ENCODE measurements around the gene PCSK4. TPM values are rescaled to one million over a fixed set of nuclear protein-coding genes. Genes with fewer than 3 reads are reported as not detected.
A peak's percentile ranks its signal among the peaks of the same experiment; 100 is the strongest.

PCSK4 gene
- total RNA-seq, 1 donor from 2014 or later = 8.4 TPM

DNA sequence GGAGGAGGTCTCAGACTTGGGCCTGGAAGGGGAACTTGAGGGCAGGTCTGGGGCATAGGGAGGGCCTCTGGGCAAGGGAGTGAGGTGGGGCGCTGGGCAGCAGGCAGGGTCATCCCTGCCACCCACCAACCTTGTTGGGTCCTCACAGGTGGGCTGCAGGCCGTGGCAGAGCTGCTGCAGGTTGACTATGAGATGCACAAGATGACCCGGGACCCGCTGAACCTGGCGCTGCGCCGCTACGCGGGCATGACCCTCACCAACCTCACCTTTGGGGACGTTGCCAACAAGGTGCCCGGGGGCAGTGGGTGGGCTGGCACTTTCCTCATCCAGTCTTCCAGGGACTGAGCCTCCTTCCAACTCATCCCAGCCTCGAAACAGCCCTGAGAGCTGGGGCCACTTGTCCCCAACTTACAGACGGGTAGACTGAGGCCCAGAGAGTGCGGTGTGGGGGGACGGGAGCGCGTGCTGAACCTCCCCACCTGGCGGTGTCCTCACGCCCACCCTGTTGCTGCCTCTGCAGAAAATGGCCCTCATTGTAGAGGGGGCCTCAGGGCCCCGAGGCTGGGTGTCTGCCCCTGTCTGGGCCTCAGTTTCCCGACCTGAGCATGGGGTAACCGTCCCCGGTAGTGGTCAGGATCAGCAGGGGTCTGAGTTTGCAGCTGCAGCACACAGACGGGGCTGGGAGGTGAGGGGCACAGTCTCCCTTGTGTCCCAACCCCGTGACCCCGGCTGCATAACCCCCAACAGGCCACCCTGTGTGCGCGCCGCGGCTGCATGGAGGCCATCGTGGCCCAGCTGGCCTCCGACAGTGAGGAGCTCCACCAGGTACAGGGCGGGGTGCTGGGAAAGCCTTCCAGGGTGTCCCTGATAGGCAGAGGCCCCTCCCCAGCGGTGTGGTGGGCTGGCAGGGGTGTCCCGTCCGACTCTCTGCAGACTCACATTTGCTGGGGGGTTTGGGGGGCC, 29.8 kb downstream of the PCSK4 start:
- no peak overlapping the region for H3K27ac Mint-ChIP-seq (ENCODE audit: unreplicated experiment)
- H3K9me3 Mint-ChIP-seq (ENCODE audit: unreplicated experiment) = no peaks in the 10 kb centered on the region
- H3K36me3 Mint-ChIP-seq (ENCODE audit: low read depth, unreplicated experiment) = no peaks in the 10 kb centered on the region
- TF ChIP-seq, protein P1, sequence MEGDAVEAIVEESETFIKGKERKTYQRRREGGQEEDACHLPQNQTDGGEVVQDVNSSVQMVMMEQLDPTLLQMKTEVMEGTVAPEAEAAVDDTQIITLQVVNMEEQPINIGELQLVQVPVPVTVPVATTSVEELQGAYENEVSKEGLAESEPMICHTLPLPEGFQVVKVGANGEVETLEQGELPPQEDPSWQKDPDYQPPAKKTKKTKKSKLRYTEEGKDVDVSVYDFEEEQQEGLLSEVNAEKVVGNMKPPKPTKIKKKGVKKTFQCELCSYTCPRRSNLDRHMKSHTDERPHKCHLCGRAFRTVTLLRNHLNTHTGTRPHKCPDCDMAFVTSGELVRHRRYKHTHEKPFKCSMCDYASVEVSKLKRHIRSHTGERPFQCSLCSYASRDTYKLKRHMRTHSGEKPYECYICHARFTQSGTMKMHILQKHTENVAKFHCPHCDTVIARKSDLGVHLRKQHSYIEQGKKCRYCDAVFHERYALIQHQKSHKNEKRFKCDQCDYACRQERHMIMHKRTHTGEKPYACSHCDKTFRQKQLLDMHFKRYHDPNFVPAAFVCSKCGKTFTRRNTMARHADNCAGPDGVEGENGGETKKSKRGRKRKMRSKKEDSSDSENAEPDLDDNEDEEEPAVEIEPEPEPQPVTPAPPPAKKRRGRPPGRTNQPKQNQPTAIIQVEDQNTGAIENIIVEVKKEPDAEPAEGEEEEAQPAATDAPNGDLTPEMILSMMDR (IDR thresholded peaks at IDR 0.05; ENCODE audit: unreplicated experiment) = no peak
- H3K4me3 Mint-ChIP-seq (ENCODE audit: unreplicated experiment) = no peak overlapping the region
- peaks cover 15% of the 10 kb centered on the region for H3K27me3 Mint-ChIP-seq (ENCODE audit: unreplicated experiment)
- no peaks in the 10 kb centered on the region for H3K4me1 Mint-ChIP-seq (ENCODE audit: unreplicated experiment)
- no peak for DNase-seq (ENCODE audit: low spot score)

DNA sequence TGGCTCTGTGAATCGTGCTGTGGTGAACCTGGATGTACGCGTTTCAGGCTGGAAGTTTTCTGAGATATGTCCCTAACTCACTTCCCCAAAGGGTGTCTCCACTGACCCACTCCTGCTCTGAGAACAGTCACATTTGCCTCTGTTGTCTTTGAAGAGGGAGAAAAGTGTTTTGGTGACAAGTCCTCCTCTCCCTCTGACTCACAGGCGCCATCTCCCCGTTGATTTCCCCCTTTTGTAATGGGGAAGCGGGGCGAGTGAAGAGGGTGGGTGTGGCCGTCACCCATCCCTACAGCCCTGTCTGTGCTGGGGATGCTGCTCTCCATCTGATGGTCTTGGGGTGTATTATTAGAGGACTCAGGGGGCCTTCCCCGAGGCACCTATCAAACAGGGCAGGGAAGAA, 30.7 kb downstream of the PCSK4 start:
- Mint-ChIP-seq H3K4me3 (ENCODE audit: unreplicated experiment) (no peak overlapping the region), H3K27ac (ENCODE audit: unreplicated experiment) (no peak overlapping the region), H3K36me3 (ENCODE audit: low read depth, unreplicated experiment) (no peaks in the 10 kb centered on the region), H3K27me3 (ENCODE audit: unreplicated experiment) (peaks cover 14% of the 10 kb centered on the region), H3K9me3 (ENCODE audit: unreplicated experiment) (no peaks in the 10 kb centered on the region), H3K4me1 (ENCODE audit: unreplicated experiment) (no peaks in the 10 kb centered on the region)
- TF ChIP-seq, protein P1 (IDR thresholded peaks at IDR 0.05; ENCODE audit: unreplicated experiment) = no peak
- no peak for DNase-seq (ENCODE audit: low spot score)

DNA sequence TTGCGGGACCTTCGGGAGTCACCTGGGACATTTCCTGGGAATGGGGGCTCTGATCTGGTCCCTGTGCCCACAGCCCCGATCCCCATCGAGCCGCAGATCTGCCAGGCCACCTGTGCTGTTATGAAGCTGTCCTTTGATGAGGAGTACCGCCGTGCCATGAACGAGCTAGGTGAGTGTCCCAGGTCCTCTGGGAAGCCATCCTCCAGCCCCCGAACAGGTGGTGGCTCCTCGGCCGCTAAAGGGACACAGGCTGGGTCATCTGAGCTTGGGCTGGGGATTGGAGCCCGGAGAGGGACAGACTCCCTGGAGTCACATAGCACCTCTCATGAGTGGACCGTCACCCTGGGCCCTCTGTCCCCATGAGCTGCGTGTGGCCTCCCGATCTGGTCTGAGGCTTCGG, 32.3 kb downstream of the PCSK4 start:
- DNase-seq (ENCODE audit: low spot score) = no peak
- H3K27me3 Mint-ChIP-seq (ENCODE audit: unreplicated experiment) = peaks cover 14% of the 10 kb centered on the region
- TF ChIP-seq, protein P1 (IDR thresholded peaks at IDR 0.05; ENCODE audit: unreplicated experiment) = no peak
- no peak overlapping the region for H3K4me3 Mint-ChIP-seq (ENCODE audit: unreplicated experiment)
- H3K4me1 Mint-ChIP-seq (ENCODE audit: unreplicated experiment) = no peaks in the 10 kb centered on the region
- no peaks in the 10 kb centered on the region for H3K9me3 Mint-ChIP-seq (ENCODE audit: unreplicated experiment)
- H3K36me3 Mint-ChIP-seq (ENCODE audit: low read depth, unreplicated experiment) = no peaks in the 10 kb centered on the region
- no peak overlapping the region for H3K27ac Mint-ChIP-seq (ENCODE audit: unreplicated experiment)

DNA sequence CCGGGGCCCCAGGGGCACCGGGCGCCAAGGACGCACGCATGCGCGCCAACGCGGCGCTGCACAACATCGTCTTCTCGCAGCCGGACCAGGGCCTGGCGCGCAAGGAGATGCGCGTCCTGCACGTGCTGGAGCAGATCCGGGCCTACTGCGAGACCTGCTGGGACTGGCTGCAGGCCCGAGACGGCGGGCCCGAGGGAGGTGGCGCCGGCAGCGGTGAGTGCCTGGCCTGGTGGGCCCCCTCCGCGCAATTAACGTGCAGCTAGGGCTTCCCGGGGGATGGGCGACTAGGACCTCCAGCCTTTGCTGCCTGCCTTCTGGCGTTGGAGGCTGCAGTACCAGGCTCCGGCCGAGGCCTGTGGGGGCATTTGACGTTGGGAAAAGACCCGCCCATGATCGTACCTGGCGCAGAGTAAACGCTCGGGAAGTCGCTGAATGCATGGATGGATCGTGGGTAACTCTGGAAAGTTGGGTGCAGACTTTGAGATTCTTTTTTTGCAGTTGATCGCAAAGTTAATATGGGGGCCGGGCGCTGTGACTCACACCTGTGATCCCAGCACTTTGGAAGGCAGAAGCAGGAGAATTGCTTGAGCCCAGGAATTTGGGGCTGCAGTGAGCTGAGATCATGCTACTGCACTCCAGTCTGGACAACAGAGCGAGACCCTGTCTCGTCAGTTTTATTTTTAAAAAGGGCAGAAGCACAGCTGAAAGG, 33.0 kb downstream of the PCSK4 start:
- Mint-ChIP-seq H3K9me3 (ENCODE audit: unreplicated experiment) (no peaks in the 10 kb centered on the region), H3K4me1 (ENCODE audit: unreplicated experiment) (no peaks in the 10 kb centered on the region), H3K27ac (ENCODE audit: unreplicated experiment) (peak overlapping the region; percentile 24), H3K27me3 (ENCODE audit: unreplicated experiment) (peaks cover 14% of the 10 kb centered on the region), H3K4me3 (ENCODE audit: unreplicated experiment) (peak overlapping the region; percentile 15), H3K36me3 (ENCODE audit: low read depth, unreplicated experiment) (no peaks in the 10 kb centered on the region)
- TF ChIP-seq, protein P1 (IDR thresholded peaks at IDR 0.05; ENCODE audit: unreplicated experiment) = no peak
- no peak for DNase-seq (ENCODE audit: low spot score)
